ENCODE results near the gene MLXIPL.
A peak's percentile ranks its signal among the peaks of the same experiment; 100 is the strongest.

MLXIPL gene

DNA sequence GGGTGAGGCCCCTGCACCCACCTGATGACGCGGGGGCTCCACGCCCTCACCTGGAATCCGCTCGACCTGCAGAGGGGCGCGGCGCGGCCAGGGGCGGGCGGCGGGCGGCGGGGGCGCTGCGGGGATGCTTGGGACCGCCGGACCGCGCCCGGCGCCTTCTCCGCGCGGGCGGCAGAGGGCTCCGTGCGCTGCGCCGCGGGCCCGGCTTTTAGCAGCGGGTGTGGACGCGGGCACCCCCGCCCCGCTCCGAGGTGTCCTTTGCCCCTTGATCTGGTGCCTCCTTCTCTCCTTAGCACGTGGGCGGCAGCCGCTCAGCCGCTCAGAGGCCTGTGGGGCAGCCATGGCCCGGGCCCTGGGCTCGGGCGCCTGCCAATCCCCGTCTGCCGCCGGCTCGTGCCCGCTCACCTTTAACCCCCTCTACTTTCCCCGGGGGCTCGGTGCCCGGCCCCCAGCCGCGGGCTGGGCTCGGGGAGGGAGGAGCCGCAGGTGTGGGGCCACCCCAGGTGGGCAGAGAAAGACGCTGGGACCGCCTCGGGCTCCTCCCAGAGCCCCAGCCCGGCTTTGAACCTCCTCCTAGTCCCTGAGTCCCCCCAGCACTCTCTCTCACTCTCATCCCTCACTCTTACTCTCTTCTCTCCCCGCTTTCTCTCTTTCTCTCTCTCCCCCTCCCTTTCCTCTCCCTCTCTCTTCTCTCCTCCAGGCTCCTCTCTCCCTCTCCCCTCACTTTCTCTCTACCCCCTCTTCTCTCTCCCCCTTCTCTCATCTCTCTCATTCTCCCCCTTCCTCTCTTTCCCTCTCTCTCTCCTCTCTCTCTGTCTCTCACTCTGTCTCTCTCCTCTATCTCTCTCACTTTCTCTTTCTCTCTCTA, 23.6 kb upstream of the MLXIPL start:
- Histone ChIP-seq H3K36me3 (no peaks in the 10 kb centered on the region), H4K20me1 (peaks cover 15% of the 10 kb centered on the region), H3K27ac (no peak overlapping the region), H3K9me3 (no peaks in the 10 kb centered on the region), H3K4me1 (0 out of 2 replicates have a peak, but pooled peaks cover 6% of the 10 kb centered on the region), H3K9ac (peak overlapping the region; percentile 55; the same call in 1 of the 2 replicates), H3K4me3 (peak overlapping the region; percentile 62), H3K4me2 (peak overlapping the region; percentile 84), H3K27me3 (peaks cover 55% of the 10 kb centered on the region)
- TF ChIP-seq Cebpa-rat (IDR thresholded peaks at IDR 0.05): no peak

DNA sequence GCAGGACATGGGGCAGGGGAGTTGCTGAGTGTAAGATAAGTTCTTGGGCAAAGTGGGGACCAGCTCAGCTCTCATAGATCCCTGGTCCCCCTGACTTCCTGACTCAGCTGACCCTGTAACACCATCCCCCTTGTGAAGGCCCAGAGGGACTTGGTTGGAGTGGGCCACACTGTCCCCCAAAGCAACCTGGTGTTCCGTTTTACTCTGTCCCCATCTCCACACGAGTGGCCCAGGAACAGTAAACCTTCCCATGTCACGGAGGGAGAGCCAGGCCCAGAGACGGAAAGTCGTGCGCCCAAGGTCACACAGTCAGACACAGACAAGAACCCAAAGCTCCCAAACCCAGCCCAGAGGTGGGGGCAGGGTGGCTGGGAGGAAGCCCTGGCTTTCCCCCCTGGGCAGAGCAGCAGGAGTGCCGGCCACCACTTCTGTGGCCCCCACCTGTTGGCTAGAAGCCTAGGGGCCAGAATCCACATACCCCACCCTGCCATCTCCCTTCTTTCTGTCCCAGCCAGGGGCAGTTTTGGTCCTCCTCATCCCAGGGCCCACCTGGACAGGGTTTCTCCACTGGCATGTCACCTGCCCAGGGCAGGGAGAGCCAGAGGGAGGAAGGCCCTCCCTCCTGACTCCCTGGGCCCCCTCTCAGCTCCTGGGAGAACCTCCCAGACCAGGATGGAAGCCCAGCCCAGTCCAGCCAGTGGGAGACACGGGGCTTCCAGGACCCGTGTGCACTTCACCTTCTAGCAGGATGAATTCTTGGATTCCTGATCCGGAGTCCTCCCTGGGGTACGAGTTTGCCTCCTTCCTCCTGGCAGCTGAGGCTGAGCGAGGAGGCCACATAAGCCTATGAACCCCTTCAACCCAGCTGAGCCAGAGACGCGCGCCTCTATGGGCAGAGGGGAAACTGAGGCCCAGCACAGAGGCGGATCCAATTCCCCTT, 22.7 kb upstream of the MLXIPL start:
- H3K4me3 ChIP-seq: peak overlapping the region; percentile 62; the same call in 1 of the 2 replicates
- H3K9me3 ChIP-seq: peaks cover 3% of the 10 kb centered on the region
- no peak overlapping the region for H3K27ac ChIP-seq
- no peaks in the 10 kb centered on the region for H3K36me3 ChIP-seq
- 0 out of 2 replicates have a peak, but pooled peaks cover 6% of the 10 kb centered on the region for H3K4me1 ChIP-seq
- H4K20me1 ChIP-seq: peaks cover 15% of the 10 kb centered on the region
- peaks cover 55% of the 10 kb centered on the region for H3K27me3 ChIP-seq
- peak overlapping the region; percentile 84; the same call in 1 of the 2 replicates for H3K4me2 ChIP-seq
- no peak overlapping the region for H3K9ac ChIP-seq
- TF ChIP-seq Cebpa-rat (IDR thresholded peaks at IDR 0.05): no peak

DNA sequence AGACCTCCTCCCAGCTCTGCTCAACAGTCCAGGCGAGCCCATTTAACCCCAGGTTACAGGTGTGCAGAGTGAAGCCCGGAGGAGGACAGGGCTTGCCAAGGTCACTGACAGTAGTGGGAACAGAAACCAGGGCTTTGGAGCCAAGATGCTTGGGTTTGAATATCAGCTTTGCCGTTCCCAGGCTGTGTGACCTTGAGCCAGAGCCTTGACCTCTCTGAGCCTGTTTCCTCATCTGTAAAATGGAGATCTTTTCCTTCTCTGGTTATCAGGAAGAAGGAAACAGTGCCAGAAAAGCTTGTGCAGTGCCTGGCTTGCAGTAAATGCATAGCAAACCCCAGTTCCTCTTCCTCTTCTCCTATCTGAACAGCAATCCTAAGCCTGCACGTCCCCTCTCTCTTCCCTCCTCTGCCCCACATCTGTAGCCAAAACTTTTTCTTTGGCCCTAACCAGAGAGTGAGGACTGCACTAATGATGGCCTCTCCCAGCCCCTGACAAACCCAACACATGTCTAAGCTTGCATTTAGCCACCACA, 21.4 kb upstream of the MLXIPL start:
- H3K4me1 ChIP-seq: 0 out of 2 replicates have a peak, but pooled peaks cover 6% of the 10 kb centered on the region
- H4K20me1 ChIP-seq: peaks cover 15% of the 10 kb centered on the region
- no peak overlapping the region for H3K9ac ChIP-seq
- H3K27ac ChIP-seq: no peak overlapping the region
- peaks cover 16% of the 10 kb centered on the region for H3K9me3 ChIP-seq
- H3K27me3 ChIP-seq: peaks cover 53% of the 10 kb centered on the region
- H3K4me2 ChIP-seq: no peak overlapping the region
- no peak for TF ChIP-seq Cebpa-rat (IDR thresholded peaks at IDR 0.05)
- H3K4me3 ChIP-seq: no peak overlapping the region
- H3K36me3 ChIP-seq: no peaks in the 10 kb centered on the region

DNA sequence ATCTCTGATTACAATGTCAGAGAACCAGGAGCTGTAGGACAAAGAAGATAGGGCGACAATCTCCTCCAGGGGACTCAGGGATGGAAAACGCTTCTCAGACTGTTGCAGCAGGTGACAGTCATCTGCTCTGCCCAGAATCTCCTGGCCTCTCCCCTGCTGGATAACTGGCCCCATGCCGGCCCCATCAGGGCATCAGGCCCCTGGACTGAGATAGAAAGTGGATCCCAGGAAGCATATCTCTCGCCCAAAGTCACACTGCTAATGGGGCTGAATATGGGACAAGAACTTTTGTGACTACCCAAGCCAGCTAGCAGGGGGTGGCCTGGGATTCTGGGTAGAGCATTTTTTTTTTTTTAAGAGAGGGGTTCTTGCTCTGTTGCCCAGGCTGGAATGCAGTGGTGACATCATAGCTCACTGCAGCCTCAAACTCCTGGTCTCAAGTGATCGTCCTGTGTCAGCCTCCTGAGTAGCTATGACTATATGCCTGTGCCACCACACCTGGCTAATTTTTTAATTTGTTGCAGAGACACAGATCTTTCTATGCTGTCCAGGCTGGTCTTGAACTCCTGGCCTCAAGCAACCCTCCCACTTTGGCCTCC, 20.5 kb upstream of the MLXIPL start:
- H3K9ac ChIP-seq: no peak overlapping the region
- no peak overlapping the region for H3K4me3 ChIP-seq
- H3K27me3 ChIP-seq: peaks cover 44% of the 10 kb centered on the region
- peaks cover 15% of the 10 kb centered on the region for H4K20me1 ChIP-seq
- no peak overlapping the region for H3K4me2 ChIP-seq
- 0 out of 2 replicates have a peak, but pooled peaks cover 6% of the 10 kb centered on the region for H3K4me1 ChIP-seq
- no peak for TF ChIP-seq Cebpa-rat (IDR thresholded peaks at IDR 0.05)
- H3K36me3 ChIP-seq: no peaks in the 10 kb centered on the region
- peaks cover 24% of the 10 kb centered on the region for H3K9me3 ChIP-seq
- H3K27ac ChIP-seq: no peak overlapping the region

GRCh38 chr7:73642834-73643233, 18.5 kb upstream of the MLXIPL start:
- Histone ChIP-seq H3K27ac (no peak overlapping the region), H3K27me3 (peaks cover 25% of the 10 kb centered on the region), H4K20me1 (peaks cover 12% of the 10 kb centered on the region), H3K9ac (no peak overlapping the region), H3K36me3 (no peaks in the 10 kb centered on the region), H3K9me3 (peaks cover 24% of the 10 kb centered on the region), H3K4me3 (no peak overlapping the region), H3K4me2 (no peak overlapping the region), H3K4me1 (0 out of 2 replicates have a peak, but pooled peaks cover 2% of the 10 kb centered on the region)
- no peak for TF ChIP-seq Cebpa-rat (IDR thresholded peaks at IDR 0.05)

- Histone ChIP-seq H3K4me3 (no peak overlapping the region), H3K4me2 (no peak overlapping the region), H3K27me3 (no peaks in the 10 kb centered on the region), H4K20me1 (no peaks in the 10 kb centered on the region), H3K36me3 (no peaks in the 10 kb centered on the region), H3K27ac (no peak overlapping the region), H3K4me1 (no peaks in the 10 kb centered on the region), H3K9ac (no peak overlapping the region), H3K9me3 (peaks cover 24% of the 10 kb centered on the region)
- no peak for TF ChIP-seq Cebpa-rat (IDR thresholded peaks at IDR 0.05)
Measured at GRCh38 chr7:73638911-73639310, 14.6 kb upstream of the MLXIPL start.

GRCh38 chr7:73635428-73636200, 11.3 kb upstream of the MLXIPL start:
- no peak overlapping the region for H3K4me2 ChIP-seq
- TF ChIP-seq Cebpa-rat (IDR thresholded peaks at IDR 0.05): no peak

GRCh38 chr7:73633844-73634243, 9.5 kb upstream of the MLXIPL start:
- Histone ChIP-seq H3K27me3 (no peaks in the 10 kb centered on the region), H3K36me3 (no peaks in the 10 kb centered on the region), H3K4me1 (no peaks in the 10 kb centered on the region), H3K27ac (no peak overlapping the region), H3K9ac (no peak overlapping the region), H4K20me1 (no peaks in the 10 kb centered on the region), H3K4me2 (no peak overlapping the region), H3K9me3 (no peaks in the 10 kb centered on the region), H3K4me3 (no peak overlapping the region)
- no peak for TF ChIP-seq Cebpa-rat (IDR thresholded peaks at IDR 0.05)

More at GRCh38 chr7:73635428-73636200, 11.3 kb upstream of the MLXIPL start:
- Histone ChIP-seq H3K4me1 (no peaks in the 10 kb centered on the region), H3K27me3 (no peaks in the 10 kb centered on the region), H4K20me1 (no peaks in the 10 kb centered on the region), H3K36me3 (no peaks in the 10 kb centered on the region), H3K9ac (no peak overlapping the region), H3K27ac (no peak overlapping the region), H3K4me3 (no peak overlapping the region), H3K9me3 (peaks cover 7% of the 10 kb centered on the region; the same call in 1 of the 2 replicates)

All from BLaER1 (cell line).